GM12891 (cell line): Measurements from ENCODE around the gene MCTP1.

Source experiments
- POLR2A ChIP-seq: IDR thresholded peaks from 2 replicates; pipeline ENCODE4 v1.6.1; 2011; ENCODE audit warnings: low read depth, low read length, control low read depth
- POLR2AphosphoS5 ChIP-seq: IDR thresholded peaks from 2 replicates; pipeline ENCODE4 v1.6.1; 2011; ENCODE audit warnings: low read depth, low read length, control low read depth
- SPI1 ChIP-seq: IDR thresholded peaks from 2 replicates; pipeline ENCODE4 v1.6.1; 2011; ENCODE audit warnings: low read depth, low read length, control low read depth
- TAF1 ChIP-seq: IDR thresholded peaks from 2 replicates; pipeline ENCODE4 v1.6.1; 2011; ENCODE audit warnings: low read depth, low read length, control low read depth

- TF ChIP-seq POLR2AphosphoS5 (no peak), POLR2A (no peak), TAF1 (no peak), SPI1 (no peak)
These were observed 496.4 kb downstream of the MCTP1 start for GRCh38 chr5:94788527-94788926.
